HG02763 (cell line): ENCODE data around the gene CRK.
"Not testable (repeated sequence)": the region's sequence is repeated elsewhere in the genome, so short reads cannot be mapped to it uniquely, and the experiment has no call there.

Source experiments
- ATAC-seq: cut with Tn5 transposase; IDR thresholded peaks from one replicate; pipeline ENCODE4 v1.9.1; 2021; ENCODE audit warnings: mild to moderate bottlenecking, moderate library complexity; ENCODE audit not compliant: unreplicated experiment

Gene CRK

DNA sequence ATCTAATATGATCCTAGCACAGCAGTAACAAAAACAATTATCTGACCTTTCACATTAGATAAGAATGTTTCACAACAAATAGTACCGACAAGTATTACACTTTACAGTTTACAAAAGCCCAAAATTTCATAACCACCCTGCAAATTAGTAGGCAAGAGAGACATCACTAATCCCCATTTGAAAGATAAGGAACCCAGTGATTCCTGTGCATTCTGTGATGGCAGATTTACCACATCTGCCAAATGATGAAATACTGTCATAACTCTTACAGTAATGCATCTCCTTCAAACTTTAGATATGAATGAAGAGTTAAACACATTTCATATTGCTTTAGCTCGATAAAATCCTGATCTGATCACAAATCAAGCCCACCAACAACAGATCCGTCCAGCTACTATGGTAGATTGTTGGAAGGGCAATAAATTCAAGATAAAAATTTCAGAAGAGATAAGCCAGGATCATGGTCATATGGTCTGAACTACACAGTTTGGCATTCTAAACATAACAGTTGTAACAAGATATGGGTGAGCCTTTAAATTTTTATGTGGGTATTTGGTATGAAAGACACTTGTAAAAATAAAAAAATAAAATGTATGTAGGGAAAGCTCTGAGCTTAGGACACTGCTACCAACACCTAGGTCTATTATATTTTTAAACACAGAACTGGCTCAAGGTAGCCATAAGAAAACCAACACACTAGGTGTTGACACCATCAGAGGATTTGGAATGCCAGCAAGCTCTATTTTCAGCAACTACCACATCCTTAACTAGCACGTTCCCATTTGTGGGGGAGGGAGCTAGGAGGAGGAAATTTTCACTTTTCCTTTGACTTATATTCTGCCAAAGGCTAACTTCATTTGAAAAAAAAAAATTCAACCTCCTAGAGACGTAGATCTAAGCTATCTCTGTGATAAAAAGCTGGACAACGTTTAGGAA lies 65.3 kb downstream of the CRK start:
- no peak for ATAC-seq

DNA sequence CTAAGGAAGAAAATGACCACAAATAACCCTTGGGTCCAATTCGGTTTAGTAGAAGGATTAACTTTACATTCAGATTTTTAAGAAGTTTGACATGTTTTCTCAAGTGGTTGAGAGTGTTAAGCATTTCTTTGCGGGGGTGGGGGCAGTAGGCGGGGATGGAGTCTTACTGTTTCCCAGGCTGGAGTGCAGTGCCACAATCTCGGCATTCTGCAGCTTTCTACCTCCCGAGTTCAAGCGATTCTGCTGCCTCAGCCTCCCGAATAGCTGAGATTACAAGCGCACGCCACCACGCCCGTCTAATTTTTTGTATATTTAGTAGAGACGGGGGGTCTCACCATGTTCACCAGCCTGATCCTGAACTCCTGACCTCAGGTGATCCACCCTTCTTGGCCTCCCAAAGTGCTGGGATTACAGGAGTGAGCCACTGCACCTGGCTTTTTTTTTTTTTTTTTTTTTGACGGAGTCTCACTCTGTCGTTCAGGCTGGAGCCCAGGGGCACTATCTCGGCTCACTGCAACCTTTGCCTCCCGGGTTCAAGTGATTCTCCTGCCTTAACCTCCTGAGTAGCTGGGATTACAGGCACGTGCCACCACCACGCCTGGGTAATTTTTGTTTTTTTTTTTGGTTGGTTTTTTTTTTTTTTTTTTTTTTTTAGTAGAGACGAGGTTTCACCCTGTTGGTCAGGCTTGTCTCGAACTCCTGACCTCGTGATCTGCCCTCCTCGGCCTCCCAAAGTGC lies 68.4 kb downstream of the CRK start:
- ATAC-seq, result not testable (repeated sequence)

DNA sequence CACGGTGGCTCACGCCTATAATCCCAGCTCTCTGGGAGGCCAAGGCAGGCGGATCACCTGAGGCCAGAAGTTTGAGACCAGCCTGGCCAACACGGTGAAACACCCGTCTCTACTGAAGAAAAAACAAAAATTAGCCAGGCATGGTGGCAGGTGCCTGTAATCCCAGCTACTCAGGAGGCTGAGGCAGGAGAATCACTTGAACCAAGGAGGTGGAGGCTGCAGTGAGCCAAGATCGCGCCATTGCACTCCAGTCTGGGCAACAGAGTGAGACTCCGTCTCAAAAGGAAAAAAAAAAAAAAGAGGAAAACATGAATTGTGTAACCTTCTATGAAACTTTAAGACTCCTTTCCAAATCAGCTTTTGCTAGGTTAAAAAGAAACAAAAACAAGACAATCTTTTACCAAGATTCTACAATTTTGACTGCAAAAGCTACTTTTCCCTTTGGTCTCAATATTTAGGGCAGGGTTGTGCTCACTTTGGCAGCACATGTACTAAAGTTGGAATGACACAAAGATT lies 69.3 kb downstream of the CRK start:
- not testable (repeated sequence) for ATAC-seq

DNA sequence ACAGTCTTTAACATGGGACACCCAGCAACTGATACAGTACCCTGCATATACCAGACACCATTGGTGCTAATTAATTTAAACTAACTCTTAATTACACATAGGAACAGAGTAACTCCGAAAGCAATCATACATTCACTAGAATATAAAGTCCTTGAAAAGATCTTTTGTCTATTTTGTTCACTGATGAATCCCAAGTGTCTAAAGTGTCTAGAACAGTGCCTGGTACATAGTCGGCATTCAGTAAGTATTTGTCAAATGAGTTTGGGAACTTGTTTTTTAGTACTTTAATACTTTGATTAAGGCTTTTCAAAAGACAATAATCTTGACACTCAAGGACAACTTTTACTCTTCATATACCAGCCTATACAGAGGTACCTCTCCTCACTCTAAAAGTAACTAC lies 69.8 kb downstream of the CRK start:
- no peak for ATAC-seq

DNA sequence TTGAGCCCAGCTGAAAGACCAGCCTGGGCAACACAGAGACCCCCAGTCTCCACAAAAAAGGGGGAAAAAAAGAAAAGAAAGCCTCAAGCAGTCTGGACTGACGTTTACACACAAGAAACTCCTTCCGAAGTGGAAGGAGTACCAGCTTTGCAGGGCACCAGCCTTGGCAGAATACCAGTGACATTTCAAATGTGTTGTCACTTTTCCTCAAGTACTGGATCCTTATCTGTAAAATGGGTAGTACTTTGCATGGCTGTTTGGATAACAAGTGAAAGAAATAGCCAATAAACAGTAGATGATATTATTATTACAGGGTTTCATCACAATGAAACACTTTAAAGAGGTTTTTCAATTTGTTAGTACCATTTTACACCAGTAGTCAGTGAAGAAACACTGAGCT lies 70.2 kb downstream of the CRK start:
- ATAC-seq, result no peak

DNA sequence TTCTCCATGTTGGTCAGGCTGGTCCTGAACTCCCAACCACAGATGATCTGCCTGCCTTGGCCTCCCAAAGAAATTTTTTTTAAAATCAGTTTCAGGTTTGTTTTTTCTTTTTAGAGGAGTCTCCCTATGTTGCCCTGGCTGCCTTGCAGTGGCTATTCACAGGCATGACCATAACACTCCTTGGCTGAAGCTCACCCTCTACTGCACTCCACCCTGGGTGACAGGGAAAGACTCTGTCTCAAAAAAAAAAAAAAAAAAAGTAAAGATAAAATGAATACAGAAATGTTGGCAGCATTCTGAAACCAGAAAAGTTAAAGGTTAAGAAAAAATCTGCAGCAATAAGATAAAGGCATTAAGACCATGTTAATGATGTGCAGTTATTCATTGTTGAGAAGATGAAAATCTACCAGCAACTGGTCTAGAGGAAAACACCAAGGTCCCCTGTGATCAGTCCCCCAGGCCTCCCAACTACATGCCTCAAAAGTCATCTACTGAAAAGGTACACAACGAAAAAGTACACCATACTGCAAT lies 71.1 kb downstream of the CRK start:
- no peak for ATAC-seq

DNA sequence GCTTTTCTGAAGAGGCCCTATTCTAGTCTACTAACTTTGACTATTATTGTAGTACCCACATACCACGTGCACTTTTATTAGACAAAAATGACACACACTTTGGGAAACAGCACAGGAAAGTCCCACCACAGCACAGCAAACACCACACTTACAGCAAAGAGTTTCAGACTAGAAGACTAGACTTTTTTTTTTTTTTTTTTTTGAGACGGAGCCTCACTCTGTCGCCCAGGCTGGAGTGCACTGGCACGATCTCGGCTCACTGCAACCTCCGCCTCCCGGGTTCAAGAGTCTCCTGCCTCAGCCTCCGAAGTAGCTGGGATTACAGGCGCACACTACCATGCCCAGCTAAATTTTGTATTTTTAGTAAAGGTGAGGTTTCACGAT lies 76.1 kb downstream of the CRK start:
- ATAC-seq, result no peak

DNA sequence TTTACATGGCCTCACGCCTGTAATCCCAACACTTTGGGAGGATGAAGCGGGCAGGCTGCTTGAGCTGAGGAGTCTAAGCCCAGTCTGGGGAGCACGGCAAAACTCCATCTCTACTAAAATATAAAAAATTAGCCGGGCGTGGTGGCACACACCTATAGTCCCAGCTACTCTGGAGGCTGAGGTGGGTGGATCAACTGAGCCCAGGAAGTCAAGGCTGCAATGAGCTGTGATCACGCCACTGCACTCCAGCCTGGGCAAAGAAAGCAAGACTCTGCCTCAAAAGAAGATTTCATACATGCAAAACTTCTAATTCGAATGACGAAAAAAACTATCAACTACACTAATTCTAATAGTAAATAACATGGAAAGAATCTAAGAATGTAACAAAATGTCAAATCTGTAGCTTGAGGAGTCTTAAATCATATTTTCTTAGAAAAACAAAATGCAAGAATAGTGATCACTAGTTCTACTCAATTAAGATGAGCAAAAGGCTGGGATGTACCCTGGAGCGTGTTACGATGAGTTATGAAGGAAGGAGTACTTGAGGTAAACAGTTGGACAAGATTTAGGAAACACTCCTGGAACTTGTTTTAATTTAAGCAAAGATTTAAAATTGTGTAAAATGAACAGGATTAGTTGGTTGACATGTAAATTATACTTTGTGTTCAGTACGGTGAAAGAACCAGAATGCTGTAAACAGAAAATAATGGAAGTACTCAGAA lies 76.7 kb downstream of the CRK start:
- ATAC-seq, result no peak

DNA sequence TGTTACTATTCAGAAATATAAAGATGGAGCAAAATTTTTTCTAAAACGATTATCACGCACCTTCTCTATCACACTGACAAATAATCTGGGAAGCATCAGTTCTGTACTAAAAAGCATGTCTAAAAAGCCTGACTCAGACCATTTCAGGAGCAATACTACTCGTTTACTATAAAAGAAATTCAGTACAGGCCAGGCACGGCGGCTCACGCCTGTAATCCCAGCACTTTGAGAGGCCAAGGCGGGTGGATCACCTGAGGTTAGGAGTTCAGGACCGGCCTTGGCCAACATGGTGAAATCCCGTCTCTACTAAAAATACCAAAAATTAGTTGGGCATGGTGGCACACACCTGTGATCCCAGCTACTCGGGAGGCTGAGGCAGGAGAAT lies 77.6 kb downstream of the CRK start:
- not testable (repeated sequence) for ATAC-seq

DNA sequence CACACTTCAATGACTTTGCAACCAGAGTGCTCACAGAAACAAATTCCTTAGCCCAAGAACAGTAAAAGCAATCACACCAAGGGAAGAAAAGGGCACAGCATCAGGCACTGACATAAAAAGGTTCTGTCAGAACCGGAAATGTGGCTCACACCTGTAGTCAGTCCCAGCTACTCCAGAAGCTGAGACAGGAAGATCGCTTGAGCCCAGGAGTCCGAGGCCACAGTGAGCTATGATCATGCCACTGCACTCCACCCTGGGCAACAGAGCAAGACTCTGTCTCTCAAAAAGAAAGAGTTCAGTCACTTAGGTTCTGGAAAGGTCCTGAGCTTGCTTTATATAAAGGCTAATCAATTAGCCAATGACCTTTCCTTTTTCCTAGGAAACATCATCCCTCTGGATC lies 78.7 kb downstream of the CRK start:
- ATAC-seq, result no peak

DNA sequence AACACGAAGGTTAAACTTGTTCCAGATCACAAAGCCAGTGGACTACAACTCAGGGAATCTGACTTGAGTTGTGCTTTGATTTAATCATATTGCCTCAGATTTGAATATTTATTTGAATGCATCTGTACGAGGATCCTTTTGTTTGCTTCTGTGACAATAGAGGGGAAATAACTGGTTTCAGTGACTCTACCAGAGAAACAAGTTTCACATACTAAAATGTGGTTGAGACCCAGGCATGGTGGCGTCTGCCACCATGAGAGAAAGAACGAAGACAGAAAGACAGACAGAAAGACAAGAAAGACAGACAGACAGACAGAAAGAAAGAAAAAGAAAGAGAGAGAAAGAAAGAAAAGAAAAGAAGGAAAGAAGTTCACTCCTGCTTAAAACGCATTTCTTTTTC lies 80.0 kb downstream of the CRK start:
- ATAC-seq, result no peak

DNA sequence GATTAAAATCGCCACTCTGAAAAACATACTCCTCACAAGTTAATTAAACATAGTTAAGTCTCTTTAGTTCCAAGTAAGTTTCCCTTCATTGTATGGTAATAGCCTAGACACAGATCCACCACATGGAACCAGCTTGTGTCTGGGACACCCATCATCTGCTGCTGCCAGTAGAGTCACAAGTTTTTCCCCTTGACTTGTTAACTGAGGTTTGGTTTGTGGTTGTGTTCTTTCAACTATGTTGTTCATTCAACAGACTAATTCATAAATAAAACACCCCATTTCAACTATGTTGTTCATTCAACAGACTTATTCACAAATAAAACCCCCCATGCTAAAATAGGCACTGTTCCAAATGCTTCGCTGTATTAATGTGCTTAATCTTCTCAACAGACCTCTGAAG lies 80.4 kb downstream of the CRK start:
- no peak for ATAC-seq

DNA sequence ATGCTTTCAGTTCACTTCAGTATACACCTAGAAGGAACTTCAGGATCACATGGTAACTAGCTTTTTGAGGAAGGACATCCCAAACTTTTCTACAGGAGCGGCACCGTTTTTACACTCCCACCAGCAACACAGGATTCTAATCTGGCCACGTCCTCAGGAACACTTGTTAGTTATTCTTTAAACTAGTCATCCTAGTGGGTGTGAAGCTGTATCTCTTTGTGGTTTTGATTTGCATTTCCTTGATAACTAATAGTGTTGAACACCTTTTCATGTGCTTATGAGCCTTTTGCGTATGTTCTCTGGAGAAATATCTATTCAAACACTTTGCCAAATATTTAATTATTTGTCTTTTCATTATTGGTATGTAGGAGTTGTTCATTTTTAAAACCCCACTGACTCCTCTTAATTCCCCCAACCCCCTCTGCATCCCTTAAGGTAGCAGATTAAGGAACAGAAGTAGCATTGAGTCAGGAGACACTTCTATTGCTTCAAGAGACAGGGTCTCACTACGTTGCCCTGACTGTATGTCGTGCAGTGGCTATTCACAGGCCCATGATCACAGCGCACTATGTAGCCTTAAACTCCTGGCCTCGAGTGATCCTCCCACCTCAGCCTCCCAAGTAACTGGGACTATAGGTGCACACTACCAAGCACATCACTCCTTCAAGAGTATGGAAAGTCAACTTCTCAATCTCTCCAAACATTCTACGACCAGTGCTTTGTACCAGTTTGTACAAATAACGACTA lies 81.4 kb downstream of the CRK start:
- no peak for ATAC-seq

DNA sequence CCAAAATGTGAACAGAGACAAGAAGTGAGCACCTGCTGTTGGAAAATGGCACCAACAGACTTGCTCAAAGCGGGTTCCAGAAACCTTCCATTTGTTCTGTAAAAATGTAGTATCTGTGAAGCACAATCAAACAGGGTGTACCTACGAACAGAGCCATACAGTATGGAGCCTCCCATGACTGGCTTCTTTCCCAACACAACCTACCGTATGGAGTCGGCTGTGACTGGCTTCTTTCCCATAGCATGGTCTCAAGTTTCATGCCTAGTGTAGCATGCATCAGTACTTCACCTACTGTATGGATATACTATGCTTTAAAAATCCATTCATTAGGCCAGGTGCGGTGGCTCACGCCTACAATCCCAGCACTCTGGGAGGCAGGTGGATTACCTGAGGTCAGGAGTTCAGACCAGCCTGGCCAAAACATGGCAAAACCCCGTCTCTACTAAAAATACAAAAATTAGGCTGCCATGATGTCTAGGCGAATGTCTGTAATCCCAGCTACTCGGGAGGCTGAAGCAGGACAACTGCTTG lies 82.3 kb downstream of the CRK start:
- ATAC-seq, result no peak

DNA sequence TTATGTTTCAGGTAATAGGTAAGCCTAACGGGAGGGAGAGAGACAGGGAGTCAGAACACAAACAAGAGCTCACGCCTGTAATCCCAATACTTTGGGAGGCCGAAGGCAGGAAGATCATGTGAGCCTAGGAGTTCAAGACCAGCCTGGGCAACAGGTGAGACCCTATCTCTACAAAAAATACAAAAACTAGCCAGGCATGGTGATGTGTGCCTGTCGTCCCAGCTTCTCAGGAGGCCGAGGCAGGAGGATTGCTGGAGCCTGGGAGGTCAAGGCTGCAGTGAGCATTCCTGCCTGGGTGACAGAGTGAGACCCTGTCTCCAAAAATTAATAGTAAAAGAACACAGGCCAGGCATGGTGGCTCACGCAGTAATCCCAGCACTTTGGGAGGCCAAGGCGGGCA lies 83.4 kb downstream of the CRK start:
- no peak for ATAC-seq

DNA sequence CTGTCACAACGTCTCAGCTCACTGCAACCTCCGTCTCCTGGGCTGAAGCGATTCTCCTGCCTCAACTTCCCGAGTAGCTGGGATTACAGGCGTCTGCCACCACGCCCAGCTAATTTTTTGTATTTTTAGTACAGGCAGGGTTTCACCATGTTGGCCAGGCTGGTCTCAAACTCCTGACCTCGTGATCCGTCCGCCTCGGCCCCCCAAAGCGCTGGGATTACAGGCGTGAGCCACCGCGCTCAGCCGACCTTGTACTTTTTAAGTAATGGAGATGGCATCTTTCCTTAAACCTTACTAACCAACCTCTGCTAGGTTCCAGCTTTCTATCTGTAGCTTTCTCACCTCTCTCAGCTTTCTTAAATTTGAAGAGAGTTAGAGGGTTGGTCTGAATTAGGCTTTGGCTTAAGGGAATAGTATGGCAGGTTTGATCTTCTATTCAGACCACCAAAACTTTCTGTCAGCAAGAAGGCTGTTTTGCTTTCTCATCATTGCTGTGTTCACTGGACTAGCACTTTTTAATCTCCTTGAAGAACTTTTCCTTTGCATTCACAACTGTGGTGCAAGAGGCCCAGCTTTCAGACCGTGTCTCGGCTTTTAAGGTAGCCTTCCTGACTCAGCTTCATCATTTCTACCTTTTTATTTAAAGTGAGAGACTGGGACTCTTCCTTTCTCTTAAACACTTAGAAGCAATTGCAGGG lies 84.0 kb downstream of the CRK start:
- no peak for ATAC-seq
